HepG2 (cell line): ENCODE results near the gene MORF4L1.

ENCODE experiments used
- ZBTB43 ChIP-seq: sonication (generic); formaldehyde crosslinking; conservative IDR thresholded peaks from 2 replicates; pipeline ENCODE4 v1.4.0; 2020; ENCODE audit warnings: missing genetic modification reagents
- ZZZ3 ChIP-seq: sonication (generic); formaldehyde crosslinking; IDR thresholded peaks from 2 replicates; pipeline ENCODE4 v1.4.0; 2020; ENCODE audit warnings: missing genetic modification reagents, mild to moderate bottlenecking, borderline replicate concordance

- no peak for TF ChIP-seq ZBTB43 (CRISPR knock-in tag)
- no peak for TF ChIP-seq ZZZ3 (CRISPR knock-in tag)
Observed at GRCh38 chr15:78947506-78947905, 74.8 kb downstream of the MORF4L1 start.
